ENCODE data around the gene NEDD4L.

Gene NEDD4L

GRCh38 chr18:58229162-58229561 lies 185.1 kb downstream of the NEDD4L start:
- DNase-seq (ENCODE audit: low read depth in 2 of 2, low spot score in 1 of 2) = no peak

- DNase-seq (ENCODE audit: low read depth in 2 of 2, low spot score in 1 of 2) = no peak
Measured at GRCh38 chr18:58230438-58231179, 186.6 kb downstream of the NEDD4L start.

DNA sequence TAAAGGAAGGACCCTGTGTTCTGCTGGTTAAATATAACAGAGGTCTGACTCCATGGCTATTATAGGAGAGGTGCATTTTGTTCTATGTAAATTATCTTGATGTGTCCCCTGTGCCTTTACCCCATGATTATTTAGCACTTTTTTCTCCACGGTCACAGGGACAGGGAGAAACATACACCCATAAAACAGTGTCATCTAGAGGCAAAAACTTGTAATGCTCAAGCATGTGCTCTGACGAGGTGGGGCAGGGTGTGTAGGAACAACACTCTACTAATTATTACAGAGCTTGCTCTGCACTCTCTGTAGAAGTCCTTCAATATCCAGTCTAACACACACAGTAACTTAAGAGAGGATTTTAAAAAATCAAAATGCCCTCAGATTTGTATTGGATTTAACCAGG lies 187.9 kb downstream of the NEDD4L start:
- DNase-seq (ENCODE audit: low read depth in 2 of 2, low spot score in 1 of 2) = no peak

- no peak for DNase-seq (ENCODE audit: low read depth in 2 of 2, low spot score in 1 of 2)
Measured at GRCh38 chr18:58232668-58233067, 188.6 kb downstream of the NEDD4L start.

DNA sequence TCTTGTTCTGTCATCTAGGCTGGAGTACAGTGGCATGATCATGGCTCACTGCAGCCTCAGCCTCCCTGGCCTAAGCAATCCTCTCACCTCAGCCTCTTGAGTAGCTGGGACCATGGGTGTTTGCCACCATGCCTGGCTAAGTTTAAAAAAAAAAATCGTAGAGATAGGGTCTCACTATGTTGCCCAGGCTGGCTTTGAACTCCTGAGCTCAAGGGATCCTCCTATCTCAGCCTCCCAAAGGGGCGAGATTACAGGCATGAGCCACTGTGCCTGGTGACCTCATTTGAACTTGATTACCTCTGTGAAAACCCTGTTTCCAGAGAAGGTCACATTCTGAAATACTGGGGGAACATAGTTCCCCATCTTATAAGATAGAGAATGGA lies 190.3 kb downstream of the NEDD4L start:
- DNase-seq (ENCODE audit: low read depth in 2 of 2, low spot score in 1 of 2) = no peak

DNA sequence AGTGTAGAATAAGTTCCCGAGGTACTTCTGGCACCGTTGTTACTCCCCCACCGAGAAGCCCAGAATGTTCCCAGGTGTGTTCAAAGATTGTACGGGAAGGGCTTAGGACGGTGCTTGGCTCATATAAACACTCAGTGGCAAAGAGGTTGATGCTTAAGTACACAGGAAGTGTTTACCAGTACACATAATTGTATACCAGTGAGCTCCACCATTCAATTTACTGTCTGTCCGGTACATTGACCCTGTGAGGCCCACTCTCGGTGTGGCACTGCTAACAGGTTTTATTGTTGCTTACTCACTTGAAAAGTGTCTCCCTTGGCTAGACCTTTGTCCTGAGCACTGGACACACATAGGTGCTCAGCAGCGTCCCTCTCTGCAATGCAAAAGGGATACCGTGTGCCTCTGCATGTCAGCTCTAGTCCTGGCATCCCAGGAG lies 191.0 kb downstream of the NEDD4L start:
- DNase-seq (ENCODE audit: low read depth in 2 of 2, low spot score in 1 of 2) = no peak

DNA sequence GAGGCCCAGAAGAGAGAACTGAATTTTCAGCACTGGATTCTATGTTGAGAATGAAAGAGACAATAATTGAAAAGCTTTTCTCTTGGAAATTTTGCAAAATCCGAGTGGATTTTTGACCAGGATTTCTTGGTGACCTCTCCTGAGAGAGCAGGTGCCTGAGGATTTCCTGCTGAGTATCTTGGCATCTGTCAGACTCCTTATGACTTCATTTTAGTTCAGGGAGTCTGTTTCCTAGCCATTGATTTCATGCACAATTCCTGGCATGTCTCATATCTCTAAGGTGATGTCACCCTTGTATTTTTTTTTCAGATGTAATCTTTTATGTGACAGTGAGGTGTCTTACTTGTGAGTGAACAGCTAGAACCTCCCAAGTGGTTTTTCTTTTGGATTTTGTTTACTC lies 195.9 kb downstream of the NEDD4L start:
- DNase-seq (ENCODE audit: low read depth in 2 of 2, low spot score in 1 of 2) = no peak

GRCh38 chr18:58241026-58241679 lies 197.1 kb downstream of the NEDD4L start:
- no peak for DNase-seq (ENCODE audit: low read depth in 2 of 2, low spot score in 1 of 2)

DNA sequence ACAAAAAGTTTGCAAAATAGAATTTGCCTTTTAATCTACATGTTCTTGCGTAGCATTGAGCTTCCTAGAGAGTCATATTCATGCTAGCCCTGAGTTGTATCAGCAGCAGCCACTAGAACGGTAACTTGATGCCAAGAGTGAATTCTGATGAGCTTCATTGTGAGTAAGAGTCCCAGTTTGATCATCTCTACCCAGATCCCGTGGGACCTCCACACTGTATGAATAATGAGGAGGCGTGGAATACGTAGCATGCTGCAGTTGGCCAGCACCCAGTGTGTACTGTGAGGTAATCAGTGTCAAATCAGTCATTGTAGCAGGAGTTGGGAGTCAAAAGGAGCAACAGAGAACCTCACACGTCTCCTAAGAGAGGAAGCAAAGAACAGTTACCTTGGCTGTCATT lies 197.9 kb downstream of the NEDD4L start:
- no peak for DNase-seq (ENCODE audit: low read depth in 2 of 2, low spot score in 1 of 2)

- DNase-seq (ENCODE audit: low read depth in 2 of 2, low spot score in 1 of 2) = no peak
Measured at GRCh38 chr18:58242435-58242834, 198.4 kb downstream of the NEDD4L start.

DNA sequence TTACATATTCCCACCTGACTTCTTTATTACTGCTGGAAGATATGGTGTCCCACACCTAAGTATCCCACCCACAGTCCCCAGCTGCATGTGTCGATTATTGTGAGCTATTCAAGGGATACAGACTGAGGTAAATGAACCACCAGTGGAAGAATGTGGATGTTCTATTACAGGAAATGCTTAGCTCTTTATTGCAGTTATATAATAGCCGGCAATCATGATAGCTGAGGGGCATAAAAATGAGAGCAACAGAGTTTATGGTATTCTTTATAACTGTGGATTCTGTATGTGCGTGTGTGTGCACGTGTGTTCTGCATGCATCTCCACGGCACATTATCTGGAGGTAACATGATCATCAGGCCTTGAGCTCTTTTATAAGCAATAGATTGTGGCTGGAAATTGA lies 198.9 kb downstream of the NEDD4L start:
- DNase-seq (ENCODE audit: low read depth in 2 of 2, low spot score in 1 of 2) = no peak

DNA sequence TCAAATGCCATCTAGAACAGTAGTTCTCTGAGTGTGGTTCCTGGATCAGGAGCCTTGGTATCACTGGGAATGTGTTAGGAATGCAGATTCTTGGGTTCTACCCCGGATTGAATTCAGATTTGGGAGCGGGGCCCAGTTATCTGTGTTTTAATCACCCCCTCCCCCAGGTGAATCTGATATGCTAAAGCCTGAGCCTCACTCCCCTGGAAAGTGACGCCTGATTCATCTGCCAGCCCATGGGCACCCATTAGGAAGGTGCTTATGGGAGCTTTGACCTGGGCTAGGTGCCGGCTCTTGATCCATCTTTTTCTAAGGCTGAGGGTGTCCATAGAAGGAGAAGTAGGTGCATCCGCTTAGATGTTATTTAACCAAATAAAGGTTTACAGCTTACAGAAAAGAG lies 199.4 kb downstream of the NEDD4L start:
- no peak for DNase-seq (ENCODE audit: low read depth in 2 of 2, low spot score in 1 of 2)

DNA sequence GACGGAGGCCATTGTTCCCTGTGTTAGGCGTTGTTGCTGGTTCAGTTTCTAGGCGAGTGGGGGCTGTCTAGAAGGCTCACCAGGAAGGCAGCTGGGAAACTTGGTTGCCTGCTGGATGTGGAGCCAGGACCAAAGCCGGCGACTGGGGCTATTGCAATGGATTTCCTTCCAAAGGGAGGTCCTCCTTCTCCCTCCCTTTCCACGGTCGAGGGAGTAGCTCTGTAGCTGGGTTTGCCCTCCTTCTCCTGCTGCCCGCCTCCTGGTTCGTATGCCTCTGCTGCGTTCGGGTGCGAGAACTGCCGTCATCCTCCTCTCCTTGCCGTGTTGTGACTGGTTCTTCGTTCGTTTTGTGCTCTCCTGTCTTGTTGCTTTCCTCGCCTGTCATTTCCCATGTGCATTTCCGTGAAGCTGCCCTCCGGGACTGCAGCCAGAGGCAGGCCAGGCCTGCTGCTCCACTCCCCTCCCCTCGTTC lies 203.4 kb downstream of the NEDD4L start:
- no peak for DNase-seq (ENCODE audit: low read depth in 2 of 2, low spot score in 1 of 2)

DNA sequence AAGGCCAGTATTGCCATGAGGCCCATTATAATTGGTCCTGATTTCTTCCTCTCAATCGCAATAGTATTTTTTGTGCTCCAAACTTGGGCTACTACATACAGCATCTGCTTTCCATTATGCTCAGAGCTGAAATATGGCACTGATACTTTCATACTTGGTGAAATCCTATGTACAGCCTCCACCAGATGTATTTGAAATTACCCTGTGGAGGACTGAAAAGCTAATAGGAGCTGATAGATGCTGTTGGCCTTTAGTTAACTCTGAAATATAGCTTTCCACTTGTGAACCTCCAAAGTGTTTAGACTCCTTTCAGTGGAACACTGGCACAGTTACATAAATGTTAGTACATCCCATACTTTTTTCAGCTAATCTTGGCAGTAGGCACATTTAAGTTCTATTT lies 205.7 kb downstream of the NEDD4L start:
- no peak for DNase-seq (ENCODE audit: low read depth in 2 of 2, low spot score in 1 of 2)

DNA sequence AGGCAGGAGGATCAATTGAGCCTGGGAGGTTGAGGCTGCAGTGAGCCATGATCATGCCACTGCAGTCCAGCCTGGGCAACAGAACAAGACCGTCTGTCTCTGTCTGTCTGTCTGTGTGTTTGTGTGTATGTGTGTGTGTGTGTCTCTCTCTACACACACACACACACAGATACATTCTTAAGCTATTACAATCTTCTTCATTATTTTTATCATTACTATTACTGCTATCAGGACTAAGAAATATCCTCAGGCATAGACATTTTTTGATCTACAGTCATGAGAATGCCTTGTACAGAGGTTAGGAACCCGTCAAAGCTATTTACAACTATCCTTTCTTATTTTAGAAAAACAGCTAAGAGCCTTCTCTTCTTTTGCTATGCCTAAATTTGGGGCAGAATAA lies 207.4 kb downstream of the NEDD4L start:
- no peak for DNase-seq (ENCODE audit: low read depth in 2 of 2, low spot score in 1 of 2)

DNA sequence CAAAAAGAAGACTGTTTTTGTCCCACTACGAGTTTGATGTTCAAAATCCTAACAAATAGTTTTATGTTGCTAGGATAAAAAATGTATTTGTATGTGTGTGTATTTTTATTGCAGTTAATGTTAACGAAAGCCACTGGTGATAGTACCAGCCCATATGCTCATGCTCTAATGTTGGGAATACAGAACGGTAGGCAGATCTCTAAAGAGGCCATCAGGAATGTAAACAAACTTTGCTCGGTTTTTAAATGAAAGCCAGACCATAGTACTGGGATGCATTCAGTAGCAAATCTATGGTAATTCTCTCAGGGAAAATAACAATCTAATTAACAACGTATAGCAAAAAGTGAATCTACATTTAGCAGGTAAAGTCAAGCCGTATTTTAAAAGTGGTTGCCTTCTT lies 208.1 kb downstream of the NEDD4L start:
- DNase-seq (ENCODE audit: low read depth in 2 of 2, low spot score in 1 of 2) = no peak

DNA sequence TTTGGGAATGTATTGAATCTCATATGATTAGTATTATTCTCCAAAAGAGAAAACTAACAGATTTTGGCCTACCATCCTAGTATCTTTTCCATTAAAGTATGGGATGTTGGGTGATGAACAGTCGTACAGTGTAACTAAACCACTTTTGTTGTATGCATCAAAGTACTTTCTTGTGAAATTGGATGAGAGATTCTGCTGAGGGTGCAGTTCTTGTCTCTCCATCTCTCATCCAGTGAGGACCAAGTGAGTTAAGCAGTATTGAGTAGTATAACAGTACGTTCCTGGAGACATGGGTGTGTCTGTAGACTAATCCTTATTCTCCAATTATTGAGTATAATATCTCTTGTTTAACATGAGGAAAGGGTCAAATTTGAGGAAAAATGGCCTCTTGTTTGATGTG lies 209.3 kb downstream of the NEDD4L start:
- DNase-seq (ENCODE audit: low read depth in 2 of 2, low spot score in 1 of 2) = no peak

DNA sequence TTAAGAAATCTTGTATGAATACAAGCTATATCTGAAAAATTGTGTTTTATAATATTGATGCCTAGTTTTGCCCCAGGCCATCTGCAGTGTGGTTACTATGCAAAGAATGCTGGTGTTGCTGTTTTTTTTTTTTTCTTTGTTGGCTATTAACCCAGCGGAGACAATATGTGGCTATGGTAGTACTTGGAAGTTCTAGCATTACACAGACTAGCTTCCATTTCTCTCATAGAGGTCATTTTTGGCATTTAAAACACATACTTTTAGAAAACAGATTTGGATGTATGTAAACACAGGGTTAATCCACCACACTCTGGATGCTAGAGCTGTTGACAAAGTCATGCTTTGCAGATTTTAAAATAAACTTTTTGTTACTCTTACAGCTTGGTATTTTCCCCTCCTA lies 209.8 kb downstream of the NEDD4L start:
- DNase-seq (ENCODE audit: low read depth in 2 of 2, low spot score in 1 of 2) = no peak

DNA sequence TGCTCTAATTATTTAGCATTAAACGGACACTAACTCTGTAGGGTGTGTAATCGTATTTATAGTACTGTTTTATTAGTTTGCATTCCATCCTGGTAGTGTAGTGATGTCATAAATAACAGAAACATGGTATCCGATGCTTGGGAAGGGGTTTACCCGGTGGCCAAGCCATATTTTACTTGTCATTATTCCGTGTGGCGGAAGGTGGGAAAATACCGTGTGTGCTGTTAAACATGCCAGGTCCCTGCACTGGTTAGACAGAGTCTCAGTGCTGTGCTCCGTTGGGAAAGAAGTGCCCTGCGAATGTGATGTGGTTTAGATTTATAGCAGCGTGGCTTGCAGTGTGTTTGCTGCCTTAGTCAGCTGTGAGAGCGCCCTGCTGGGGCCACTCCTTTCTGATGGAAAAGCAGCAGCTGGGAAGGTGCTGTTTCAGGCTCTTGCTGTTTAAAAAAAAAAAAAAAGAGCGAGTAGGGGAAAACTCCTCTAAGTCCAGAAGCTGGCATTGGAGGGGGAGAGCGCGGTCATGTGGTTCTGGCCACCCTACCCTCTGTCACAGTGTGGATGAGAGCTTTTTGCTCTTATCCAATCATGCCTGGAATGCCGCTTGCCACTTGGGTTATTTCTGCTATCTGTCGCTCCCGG lies 211.0 kb downstream of the NEDD4L start:
- no peak for DNase-seq (ENCODE audit: low read depth in 2 of 2, low spot score in 1 of 2)

DNA sequence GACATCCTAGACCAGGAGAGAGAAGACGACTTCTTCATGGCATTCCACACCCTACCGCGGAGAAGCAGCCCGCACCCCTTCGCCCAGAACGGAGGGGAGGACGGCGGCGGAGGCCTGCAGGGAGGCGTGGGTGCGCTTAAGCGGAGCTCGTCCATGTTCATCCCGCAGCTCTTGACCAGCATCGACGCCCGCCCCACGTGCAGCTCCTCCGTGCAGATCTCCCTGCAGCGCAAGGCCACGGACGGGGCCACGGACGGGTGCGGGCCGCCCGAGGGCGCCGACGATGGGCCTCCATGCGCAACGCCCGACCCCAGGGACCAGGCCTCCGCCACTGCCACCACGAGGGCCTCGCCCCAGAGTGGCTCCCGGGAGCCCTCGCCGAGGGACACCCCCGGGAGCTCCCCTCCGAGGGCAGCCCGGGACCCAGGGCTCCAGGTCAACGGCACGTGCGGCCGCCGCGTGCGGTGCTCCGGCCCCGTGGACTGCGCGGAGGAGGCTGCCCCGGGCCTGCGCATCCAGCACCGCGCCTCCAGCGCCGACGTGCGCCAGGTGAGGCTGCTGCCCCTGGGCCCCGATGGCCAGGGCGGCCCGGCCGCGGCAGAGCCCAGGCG lies 211.8 kb downstream of the NEDD4L start:
- DNase-seq (ENCODE audit: low read depth in 2 of 2, low spot score in 1 of 2) = no peak

- no peak for DNase-seq (ENCODE audit: low read depth in 2 of 2, low spot score in 1 of 2)
Measured at GRCh38 chr18:58256316-58257080, 212.5 kb downstream of the NEDD4L start.
